HG03139 (cell line): ENCODE measurements around the gene PRCC.
A peak's percentile ranks its signal among the peaks of the same experiment; 100 is the strongest.

Experiments used
- ATAC-seq: cut with Tn5 transposase; IDR thresholded peaks from one replicate; pipeline ENCODE4 v1.9.1; 2021; ENCODE audit not compliant: unreplicated experiment

PRCC gene

DNA sequence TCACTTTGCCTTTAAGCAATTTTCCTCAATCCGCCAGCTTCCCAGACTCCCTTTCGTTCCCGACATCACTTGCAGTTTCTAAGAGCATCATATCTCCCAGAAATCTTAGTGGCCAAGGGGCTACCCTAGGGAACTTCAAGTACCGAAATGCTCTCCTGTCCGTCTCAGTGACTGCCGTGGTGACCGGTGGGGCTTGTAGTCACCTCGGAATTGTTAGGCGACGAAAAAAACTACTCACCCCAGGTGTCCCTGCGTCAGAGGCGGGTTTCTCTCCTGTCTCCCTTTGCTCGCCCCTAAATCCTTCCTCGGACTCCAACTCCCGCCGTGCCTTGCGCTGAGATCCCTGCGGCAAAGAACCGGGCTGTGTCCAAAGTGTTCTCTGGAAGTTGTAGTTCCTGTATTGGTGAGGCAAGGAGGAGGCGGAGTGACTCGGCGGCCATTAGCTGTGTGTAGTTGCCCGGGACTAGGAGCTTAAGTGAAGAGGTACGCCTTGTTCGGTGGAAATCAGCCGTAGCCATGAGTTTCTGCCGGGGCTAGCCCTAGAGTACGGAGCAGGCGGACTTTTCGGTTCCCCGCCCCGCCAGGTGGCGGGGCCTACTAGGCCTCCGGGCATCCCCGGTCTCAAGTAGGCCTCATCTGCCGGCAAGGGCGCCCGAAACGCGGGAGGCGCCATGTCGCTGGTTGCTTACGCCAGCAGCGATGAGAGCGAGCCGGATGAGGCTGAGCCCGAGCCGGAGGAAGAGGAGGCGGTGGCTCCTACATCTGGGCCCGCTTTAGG is at the start of gene PRCC:
Gene PRCC, plus strand, starts transcription at position 435 of the 778 bp plus-strand sequence. Its CDS starts 237 bp downstream, at position 672.
- peak; percentile 91 for ATAC-seq

DNA sequence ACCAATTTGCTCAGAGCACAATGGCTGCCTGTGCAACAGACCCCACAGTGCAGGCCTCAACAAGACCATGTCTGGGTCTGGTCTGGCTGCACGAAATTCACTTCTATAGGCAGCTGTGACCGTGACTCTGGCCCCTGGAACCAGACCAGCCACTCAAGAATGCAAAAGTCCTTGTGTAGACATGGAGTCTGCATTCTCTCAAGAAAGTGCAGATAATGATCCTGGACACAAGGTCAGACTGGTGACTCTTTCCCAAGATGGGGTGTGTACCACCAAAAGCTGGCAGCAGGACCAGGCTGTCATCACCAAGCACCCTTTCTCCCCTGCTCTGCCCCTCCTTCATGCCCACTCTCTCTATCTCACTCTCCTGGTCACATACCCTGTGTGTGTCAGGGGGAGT is 46.2 kb upstream of the PRCC start:
- no peak for ATAC-seq

GRCh38 chr1:156721535-156721934 is 45.8 kb upstream of the PRCC start:
- ATAC-seq = no peak

DNA sequence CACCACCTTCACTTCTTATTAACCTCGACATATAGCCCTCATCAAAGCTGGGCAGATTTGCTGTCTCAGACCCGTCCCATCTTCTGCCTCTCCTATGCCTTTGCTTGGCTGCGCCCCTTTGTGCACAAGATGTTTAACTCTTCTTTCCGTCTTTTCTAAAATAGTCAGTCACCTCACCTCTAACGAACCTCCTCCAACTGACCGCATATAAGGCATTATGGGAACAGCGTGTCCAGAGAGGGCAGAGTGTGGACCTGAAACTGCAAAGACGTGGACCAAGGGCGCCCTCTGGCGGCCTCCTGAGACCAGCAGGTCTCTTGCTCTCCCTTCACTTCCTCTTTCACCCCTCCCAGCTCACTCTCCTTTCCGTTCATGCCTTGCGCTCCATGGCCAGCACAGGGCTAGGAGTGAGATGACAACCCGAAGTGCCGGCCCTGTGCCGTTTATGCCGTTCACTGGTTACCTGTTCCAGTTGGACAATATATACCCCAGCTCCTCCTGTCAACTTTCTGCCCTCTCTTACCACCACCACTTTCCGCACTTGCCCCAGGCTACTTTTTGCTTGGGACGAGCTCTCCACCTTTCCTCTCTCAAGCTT is 41.6 kb upstream of the PRCC start:
- ATAC-seq = peak; percentile 34

DNA sequence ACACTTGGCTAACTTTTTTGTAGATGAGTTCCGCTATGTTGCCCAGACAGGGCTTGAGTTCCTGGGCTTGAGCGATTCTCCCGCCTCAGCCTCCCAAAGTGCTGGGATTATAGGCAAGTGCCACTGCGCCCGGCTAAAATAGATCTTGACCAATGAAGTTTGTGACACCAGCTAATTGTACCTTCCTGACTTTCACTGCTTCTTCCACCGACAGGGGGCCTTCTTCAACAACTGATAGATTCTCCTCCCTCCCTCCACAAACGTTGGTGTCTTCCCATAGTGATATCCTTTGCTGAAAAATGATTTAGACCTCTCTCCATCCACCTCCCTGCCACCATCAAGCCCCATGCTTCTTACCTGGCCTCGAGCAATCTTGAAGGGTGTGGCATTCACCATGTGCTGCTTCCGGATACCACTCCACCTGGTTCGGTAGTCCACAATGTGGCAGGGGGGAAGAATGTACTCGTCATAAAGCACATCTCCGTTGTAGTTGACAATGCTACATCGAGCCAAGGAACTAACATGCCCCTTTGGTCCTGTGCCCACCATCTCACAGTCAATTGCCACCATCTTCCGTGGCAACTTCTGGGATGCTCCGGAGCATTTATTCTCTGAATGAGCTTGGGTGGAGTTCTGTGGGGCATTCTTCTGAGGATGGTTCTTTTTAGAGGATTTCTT is 40.6 kb upstream of the PRCC start:
- no peak for ATAC-seq

- ATAC-seq = no peak
Observed at GRCh38 chr1:156727492-156727891, 39.8 kb upstream of the PRCC start.

GRCh38 chr1:156727926-156728598 is 39.3 kb upstream of the PRCC start, which contains the start of gene METTL25B:
METTL25B (plus strand) TSS chr1:156728469; CDS start chr1:156729105, 636 bp downstream.
- ATAC-seq = peak; percentile 54

DNA sequence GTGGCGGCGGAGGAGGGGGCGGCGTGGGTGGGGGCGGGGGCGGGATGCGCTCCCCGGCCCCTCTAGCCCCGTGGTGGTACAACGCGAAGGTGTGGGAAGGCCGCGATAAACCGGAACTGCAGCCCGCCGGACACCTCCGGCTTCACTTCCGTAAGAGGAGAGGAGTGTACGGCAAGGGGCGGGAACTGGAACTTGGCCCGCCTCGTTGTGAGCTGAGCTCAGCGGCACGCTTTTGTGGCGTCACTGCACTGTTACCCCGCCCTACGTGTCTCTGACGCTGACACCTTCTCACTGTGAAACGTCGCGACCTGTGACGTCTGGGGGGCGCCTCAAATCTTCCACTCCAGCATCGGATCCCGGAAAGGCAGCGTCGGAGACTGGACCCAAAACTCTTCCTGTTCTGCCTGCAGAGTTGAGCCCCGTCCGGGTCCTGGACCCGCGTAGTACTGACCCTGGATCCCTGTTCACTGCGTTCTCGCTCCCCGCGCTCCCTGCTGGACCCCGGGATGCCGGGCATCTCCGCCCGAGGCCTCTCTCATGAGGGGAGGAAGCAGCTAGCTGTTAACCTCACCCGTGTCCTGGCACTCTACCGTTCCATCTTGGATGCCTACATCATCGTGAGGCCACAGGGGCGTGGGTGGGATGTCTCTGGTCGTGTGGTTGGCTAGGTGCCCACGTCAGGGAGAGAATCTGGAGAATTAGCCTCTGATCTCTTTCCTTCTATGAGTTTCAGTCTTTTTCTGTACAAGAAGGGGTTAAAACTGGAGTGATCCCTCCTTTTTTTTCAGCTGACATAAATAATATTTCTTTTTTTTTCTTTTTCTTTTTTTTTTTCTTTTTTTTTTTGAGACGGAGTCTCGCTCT is 38.5 kb upstream of the PRCC start, which contains the start of gene ISG20L2:
Gene ISG20L2, minus strand, starts transcription at position 168 of the 864 bp plus-strand sequence. CDS start 1,114 bp downstream, outside the sequence.
- peak; percentile 86 for ATAC-seq

GRCh38 chr1:156733989-156734584 is 33.2 kb upstream of the PRCC start:
- no peak for ATAC-seq

GRCh38 chr1:156738407-156738806 is 28.9 kb upstream of the PRCC start:
- ATAC-seq = no peak

GRCh38 chr1:156738916-156739315 is 28.4 kb upstream of the PRCC start:
- ATAC-seq = no peak

- ATAC-seq = no peak
Observed at GRCh38 chr1:156740237-156740740, 27.0 kb upstream of the PRCC start.

DNA sequence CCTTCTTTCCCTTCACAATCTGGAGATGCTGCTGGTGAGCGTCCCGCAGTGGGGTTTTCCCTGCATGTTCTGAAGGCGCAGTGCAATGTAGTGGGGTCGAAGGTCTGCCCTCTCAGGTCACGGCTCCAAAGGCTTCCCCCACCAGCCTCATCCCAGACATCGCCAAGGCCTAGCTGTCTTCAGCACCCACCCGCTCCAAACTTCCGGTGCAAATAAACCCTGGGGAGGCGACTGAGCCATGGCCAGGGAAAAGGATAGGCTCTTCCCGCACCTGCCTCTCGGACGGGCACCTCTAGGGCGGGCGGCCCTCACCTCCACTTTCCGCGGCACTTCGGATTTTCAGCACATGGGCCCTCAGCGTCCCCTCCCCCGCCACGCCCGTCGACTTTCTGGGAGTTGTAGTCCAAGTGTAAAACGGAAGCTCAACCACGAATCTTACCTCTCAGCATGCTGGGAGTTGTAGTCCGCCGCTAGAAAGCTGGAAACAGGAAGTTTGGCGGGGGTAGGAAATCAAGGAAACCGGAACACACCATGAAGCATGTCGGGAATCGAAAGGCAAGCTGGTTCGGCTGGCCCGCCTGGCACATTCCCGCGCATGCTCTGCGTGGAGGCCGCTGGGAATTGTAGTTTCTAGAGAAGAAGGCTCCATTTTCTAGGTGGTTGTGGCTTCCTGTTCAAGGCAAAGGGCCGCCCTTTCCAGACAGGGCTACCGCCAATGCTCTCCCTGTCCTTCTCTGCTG is 26.4 kb upstream of the PRCC start, which contains the start of gene MRPL24:
Gene MRPL24, minus strand, starts transcription at position 348 of the 740 bp plus-strand sequence. CDS start 2,384 bp downstream, outside the sequence.
- peak; percentile 74 for ATAC-seq

DNA sequence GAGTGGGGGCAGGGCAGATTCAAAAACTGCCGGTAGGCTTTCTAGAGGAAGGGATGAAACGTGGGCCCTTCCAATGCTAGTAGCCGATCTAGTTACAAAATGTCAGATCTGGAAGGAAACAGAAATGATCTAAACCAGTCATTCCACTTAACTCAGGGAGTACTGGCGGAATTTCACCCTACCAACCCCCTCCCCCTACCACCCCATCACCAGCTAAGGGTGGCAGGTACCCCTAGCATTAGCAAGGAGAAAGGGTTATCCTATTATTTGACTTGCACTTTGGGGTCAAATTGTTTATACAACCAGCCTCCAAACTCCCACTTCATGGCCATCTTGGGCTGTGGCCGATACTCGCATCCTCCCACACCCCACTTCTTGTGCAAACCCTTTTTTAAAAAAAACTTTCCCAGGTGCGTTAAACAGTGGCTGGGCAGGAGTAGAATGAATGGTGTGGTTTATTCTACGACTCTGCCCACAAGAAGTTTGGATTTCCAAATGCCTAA is 25.8 kb upstream of the PRCC start:
- no peak for ATAC-seq

GRCh38 chr1:156742017-156742416 is 25.3 kb upstream of the PRCC start:
- no peak for ATAC-seq

DNA sequence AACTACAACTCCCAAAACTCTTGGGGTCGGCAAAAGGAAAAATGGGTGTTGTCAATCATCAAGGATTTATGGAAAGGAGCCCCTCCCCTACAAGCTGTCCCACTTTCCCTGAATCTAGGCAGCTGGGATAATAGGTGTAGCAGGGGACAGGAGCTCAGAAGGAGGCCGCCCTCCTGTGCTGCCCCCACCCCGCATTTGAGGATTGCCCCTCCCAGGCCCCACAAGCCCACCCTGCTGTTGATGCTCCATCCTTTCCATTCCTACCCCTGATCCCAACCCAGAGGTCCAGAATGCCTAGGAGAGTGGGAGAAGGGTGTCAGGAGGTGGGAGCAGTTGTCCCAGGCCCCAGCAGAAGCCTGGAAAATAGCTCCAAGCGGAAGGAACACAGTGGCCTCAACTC is 24.5 kb upstream of the PRCC start:
- no peak for ATAC-seq

DNA sequence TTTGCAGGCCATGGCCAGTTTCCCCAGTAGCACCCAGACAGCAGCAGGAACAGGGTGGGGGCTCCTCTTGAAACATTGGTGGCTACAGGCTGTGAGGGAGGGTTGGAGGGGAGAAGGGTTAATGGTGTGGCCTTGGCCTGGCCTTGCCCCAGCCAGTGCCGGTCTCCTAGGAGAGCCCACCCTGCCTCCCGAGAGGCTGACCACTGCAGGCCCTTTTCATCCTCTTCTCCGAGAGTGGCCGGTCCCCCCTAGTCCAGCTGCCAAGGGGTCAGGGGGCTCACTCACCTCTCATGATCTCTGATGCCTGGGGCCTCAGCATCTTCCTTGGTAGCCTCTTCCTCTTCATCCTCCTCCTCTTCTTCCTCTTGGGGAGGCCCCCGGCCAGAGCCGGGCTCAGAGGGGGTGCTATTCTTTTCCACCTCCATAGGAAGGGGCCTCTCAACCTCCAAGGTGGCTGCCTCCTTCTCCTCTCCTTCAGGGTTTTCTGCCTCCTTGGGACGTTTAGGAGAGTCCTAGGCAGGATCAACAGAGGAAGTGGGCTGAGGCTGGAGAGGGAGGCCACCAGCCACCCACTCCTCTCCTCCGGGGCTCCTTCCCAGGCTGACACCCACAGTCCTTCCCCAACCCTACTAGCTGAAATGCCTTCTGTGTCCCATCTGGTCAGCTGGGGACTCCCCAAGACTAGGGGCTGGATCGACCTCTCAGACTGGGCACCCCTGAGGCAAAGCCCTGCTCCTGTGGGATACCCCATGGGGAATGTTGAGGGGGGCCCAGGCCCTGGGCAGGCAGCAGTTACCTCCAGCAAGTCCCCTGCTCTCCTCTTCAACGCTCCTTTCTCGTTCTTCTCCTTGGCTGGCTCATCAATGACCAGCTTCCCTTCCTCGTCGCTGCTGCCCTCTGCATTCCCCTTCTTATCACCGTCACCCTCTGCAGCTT is 23.7 kb upstream of the PRCC start:
- ATAC-seq = no peak

- no peak for ATAC-seq
Observed at GRCh38 chr1:156744344-156744743, 23.0 kb upstream of the PRCC start.
